ENCODE data around the gene IGF2BP2. TPM values are rescaled to one million over a fixed set of nuclear protein-coding genes. Genes with fewer than 3 reads are reported as not detected.
"Not testable (repeated sequence)": the region's sequence is repeated elsewhere in the genome, so short reads cannot be mapped to it uniquely, and the experiment has no call there.

The IGF2BP2 gene
- total RNA-seq, 4 donors from 2014 or later: 3.9 to 13.5 (median 8.1) TPM

- H3K4me3 ChIP-seq: no peak overlapping the region
- WGBS, 2 donors (ENCODE audit: low coverage in 1 of 2): 80 to 98% methylated on average over 1 to 5 of the region's 5 CpGs
- no peaks in the 10 kb centered on the region for H3K36me3 ChIP-seq
- no peaks in the 10 kb centered on the region for H3K4me1 ChIP-seq
- H3K9me3 ChIP-seq: no peaks in the 10 kb centered on the region
- TF ChIP-seq EP300 (IDR thresholded peaks at IDR 0.05) (no peak), POLR2A (IDR thresholded peaks at IDR 0.05) (no peak), POLR2AphosphoS5 (IDR thresholded peaks at IDR 0.05) (no peak), CTCF (IDR thresholded peaks at IDR 0.05) (no peak)
- no peak for ATAC-seq
- H3K27me3 ChIP-seq: peaks cover 23% of the 10 kb centered on the region
- H3K27ac ChIP-seq: no peak overlapping the region
Observed at GRCh38 chr3:185708392-185708791, 116.5 kb downstream of the IGF2BP2 start.

GRCh38 chr3:185705498-185705897 is 119.3 kb downstream of the IGF2BP2 start:
- H3K4me1 ChIP-seq: no peaks in the 10 kb centered on the region
- no peak overlapping the region for H3K27ac ChIP-seq
- no peaks in the 10 kb centered on the region for H3K9me3 ChIP-seq
- no peak overlapping the region for H3K4me3 ChIP-seq
- TF ChIP-seq POLR2A (IDR thresholded peaks at IDR 0.05) (no peak), EP300 (IDR thresholded peaks at IDR 0.05) (no peak), POLR2AphosphoS5 (IDR thresholded peaks at IDR 0.05) (no peak)
- H3K36me3 ChIP-seq: no peaks in the 10 kb centered on the region
- ATAC-seq: no peak
- H3K27me3 ChIP-seq: peaks cover 26% of the 10 kb centered on the region

- peaks cover 23% of the 10 kb centered on the region for H3K27me3 ChIP-seq
- H3K4me3 ChIP-seq: no peak overlapping the region
- 33 to 41% methylated on average over 7 to 10 of the region's 10 CpGs for WGBS, 2 donors (ENCODE audit: low coverage in 1 of 2)
- no peak overlapping the region for H3K27ac ChIP-seq
- H3K36me3 ChIP-seq: no peaks in the 10 kb centered on the region
- H3K4me1 ChIP-seq: no peaks in the 10 kb centered on the region
- ATAC-seq: no peak
- H3K9me3 ChIP-seq: no peaks in the 10 kb centered on the region
- TF ChIP-seq EP300 (IDR thresholded peaks at IDR 0.05) (no peak), CTCF (IDR thresholded peaks at IDR 0.05) (no peak), POLR2AphosphoS5 (IDR thresholded peaks at IDR 0.05) (no peak), POLR2A (IDR thresholded peaks at IDR 0.05) (no peak)
Observed at GRCh38 chr3:185702262-185703225, 122.3 kb downstream of the IGF2BP2 start.

- Histone ChIP-seq H3K4me1 (no peaks in the 10 kb centered on the region), H3K9me3 (no peaks in the 10 kb centered on the region), H3K27ac (no peak overlapping the region), H3K36me3 (no peaks in the 10 kb centered on the region), H3K4me3 (no peak overlapping the region), H3K27me3 (peaks cover 23% of the 10 kb centered on the region)
- no peak for TF ChIP-seq POLR2AphosphoS5 (IDR thresholded peaks at IDR 0.05)
- TF ChIP-seq POLR2A (IDR thresholded peaks at IDR 0.05): no peak
- TF ChIP-seq EP300 (IDR thresholded peaks at IDR 0.05): no peak
- no peak for TF ChIP-seq CTCF (IDR thresholded peaks at IDR 0.05)
- no peak for ATAC-seq
- 58 to 61% methylated on average over 6 to 9 of the region's 10 CpGs for WGBS, 2 donors (ENCODE audit: low coverage in 1 of 2)
Observed at GRCh38 chr3:185701611-185702261, 123.1 kb downstream of the IGF2BP2 start.

GRCh38 chr3:185699927-185700326 is 124.9 kb downstream of the IGF2BP2 start:
- H3K27me3 ChIP-seq: peaks cover 20% of the 10 kb centered on the region
- H3K36me3 ChIP-seq: no peaks in the 10 kb centered on the region
- TF ChIP-seq POLR2A (IDR thresholded peaks at IDR 0.05): no peak
- TF ChIP-seq CTCF (IDR thresholded peaks at IDR 0.05): no peak
- no peak for TF ChIP-seq EP300 (IDR thresholded peaks at IDR 0.05)
- no peak for TF ChIP-seq POLR2AphosphoS5 (IDR thresholded peaks at IDR 0.05)
- H3K27ac ChIP-seq: no peak overlapping the region
- ATAC-seq: no peak
- no peak overlapping the region for H3K4me3 ChIP-seq
- no peaks in the 10 kb centered on the region for H3K9me3 ChIP-seq
- WGBS, 2 donors (ENCODE audit: low coverage in 1 of 2): 38 to 54% methylated on average over 2 of the region's 2 CpGs
- H3K4me1 ChIP-seq: no peaks in the 10 kb centered on the region

GRCh38 chr3:185697228-185697627 is 127.6 kb downstream of the IGF2BP2 start:
- 82 to 88% methylated on average over 5 to 7 of the region's 7 CpGs for WGBS, 2 donors (ENCODE audit: low coverage in 1 of 2)
- H3K27me3 ChIP-seq: peaks cover 11% of the 10 kb centered on the region
- not testable (repeated sequence) for H3K36me3 ChIP-seq, H3K27ac ChIP-seq, H3K9me3 ChIP-seq, ATAC-seq, H3K4me1 ChIP-seq, H3K4me3 ChIP-seq
